Fibroblast of lung (primary cell): ENCODE measurements around the gene OGFRL1. TPM values are rescaled to one million over a fixed set of nuclear protein-coding genes. Genes with fewer than 3 reads are reported as not detected.

Experiments used
- DNase-seq, 2 donors: peaks; one replicate each; pipeline versions ENCODE4 v3.0.0 to v3.0.0-alpha.2; 2010; ENCODE audit warnings: low read depth in 2 of 2
- H2AFZ ChIP-seq: 2 replicates; pipeline ENCODE4 v1.5.1; 2012; ENCODE audit warnings: low read length, control low read depth, inconsistent platforms
- H3K27ac ChIP-seq: 2 replicates; pipeline ENCODE4 v1.5.1; 2011; ENCODE audit warnings: low read length, control low read depth; ENCODE audit not compliant: insufficient read depth
- H3K27me3 ChIP-seq: 2 replicates; pipeline ENCODE4 v1.5.1; 2011; ENCODE audit warnings: mild to moderate bottlenecking, low read length; ENCODE audit not compliant: control insufficient read depth, insufficient read depth
- H3K36me3 ChIP-seq: 2 replicates; pipeline ENCODE4 v1.5.1; 2011; ENCODE audit warnings: low read length; ENCODE audit not compliant: control insufficient read depth, insufficient read depth
- H3K4me1 ChIP-seq: 2 replicates; pipeline ENCODE4 v1.5.1; 2011; ENCODE audit warnings: low read length; ENCODE audit not compliant: control insufficient read depth, insufficient read depth; ENCODE audit errors: extremely low read depth
- H3K4me2 ChIP-seq: 2 replicates; pipeline ENCODE4 v1.5.1; 2011; ENCODE audit warnings: low read length, control low read depth; ENCODE audit not compliant: insufficient read depth; ENCODE audit errors: extremely low read depth
- H3K4me3 ChIP-seq, 4 experiments: fragments of 200-600 bp in 1 of 4; sonication (generic) in 1 of 4; replicated peaks in 1 of 4; 2 replicates each; pipeline ENCODE4 v1.5.1; 2011 to 2016; ENCODE audit warnings: low read length in 4 of 4, low read depth in 3 of 4, mild to moderate bottlenecking in 3 of 4, control low read depth in 2 of 4, inconsistent platforms in 1 of 4, mixed read lengths in 1 of 4; ENCODE audit not compliant: insufficient read depth in 1 of 4; ENCODE audit errors: control extremely low read depth in 1 of 4
- H3K79me2 ChIP-seq: 2 replicates; pipeline ENCODE4 v1.5.1; 2012; ENCODE audit warnings: mild to moderate bottlenecking, low read length, inconsistent platforms; ENCODE audit not compliant: control insufficient read depth, insufficient read depth
- H3K9ac ChIP-seq: 2 replicates; pipeline ENCODE4 v1.5.1; 2011; ENCODE audit warnings: mild to moderate bottlenecking, low read length, control low read depth; ENCODE audit not compliant: insufficient read depth
- H3K9me3 ChIP-seq: 2 replicates; pipeline ENCODE4 v1.5.1; 2012; ENCODE audit warnings: low read depth, low read length; ENCODE audit not compliant: control insufficient read depth, insufficient read depth
- H4K20me1 ChIP-seq: 2 replicates; pipeline ENCODE4 v1.5.1; 2011; ENCODE audit warnings: low read length; ENCODE audit not compliant: control insufficient read depth, insufficient read depth; ENCODE audit errors: extremely low read depth
- EZH2 ChIP-seq: IDR thresholded peaks from 2 replicates; pipeline ENCODE4 v1.5.1; 2012; ENCODE audit warnings: low read length, control low read depth, mild to moderate bottlenecking; ENCODE audit errors: missing control alignments
- polyA plus RNA-seq, 2 donors: library from polyadenylated mRNA; depleted of rRNA in 1 of 2; stranded (reverse) in 1 of 2; unstranded in 1 of 2; fragments of >200 nt; gene quantifications; 2 replicates each; pipeline ENCODE4 v1.2.1, GENCODE V29; 2011 to 2012; ENCODE audit warnings: missing spikeins in 1 of 2
- total RNA-seq: library from RNA; depleted of rRNA; stranded (reverse); fragments of >200 nt; gene quantifications from 2 replicates; pipeline ENCODE4 v1.2.1, GENCODE V29; 2014
- TF ChIP-seq, protein P1 (sequence below), 2 donors: IDR thresholded peaks in 1 of 2; conservative IDR thresholded peaks in 1 of 2; 1 replicate in 1 of 2; 2 replicates in 1 of 2; pipeline ENCODE4 v1.5.1; 2011 to 2012; ENCODE audit warnings: low read length in 2 of 2, control low read depth in 1 of 2, inconsistent platforms in 1 of 2, low read depth in 1 of 2, mild to moderate bottlenecking in 1 of 2

Gene OGFRL1
- total and polyA plus RNA-seq, 2 donors (not counting 1 experiment from before 2014, with no cell fraction given): 14.0 to 27.7 TPM

DNA sequence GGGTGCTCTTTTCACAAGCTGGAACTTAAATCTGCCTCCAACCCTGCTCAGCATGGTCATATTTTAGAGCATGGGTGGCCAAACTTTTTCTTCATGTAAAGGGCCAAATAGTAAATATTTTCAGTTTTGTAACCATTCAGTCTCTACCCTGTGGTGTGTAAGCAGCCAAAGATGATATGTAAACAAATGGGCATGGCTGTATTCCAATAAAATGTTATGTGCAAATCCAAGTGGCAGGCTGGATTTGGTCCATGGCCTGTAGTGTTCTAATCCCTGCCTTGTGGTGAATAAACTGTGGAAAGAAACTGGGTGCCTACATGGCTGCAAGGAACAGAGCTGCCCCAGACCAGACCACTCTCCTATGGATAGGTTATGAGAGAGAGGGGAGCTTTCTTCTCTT lies 32.7 kb downstream of the OGFRL1 start:
- H3K79me2 ChIP-seq: no peaks in the 10 kb centered on the region
- H3K4me3 ChIP-seq: no peak overlapping the region
- H3K27me3 ChIP-seq: no peaks in the 10 kb centered on the region
- H3K4me2 ChIP-seq: no peak overlapping the region
- H3K9ac ChIP-seq: no peak overlapping the region
- DNase-seq: peak in 1 of 2 donors; percentile 11
- no peak overlapping the region for H2AFZ ChIP-seq
- no peaks in the 10 kb centered on the region for H3K4me1 ChIP-seq
- no peaks in the 10 kb centered on the region for H4K20me1 ChIP-seq
- H3K9me3 ChIP-seq: no peaks in the 10 kb centered on the region
- no peaks in the 10 kb centered on the region for H3K36me3 ChIP-seq
- TF ChIP-seq, protein P1, sequence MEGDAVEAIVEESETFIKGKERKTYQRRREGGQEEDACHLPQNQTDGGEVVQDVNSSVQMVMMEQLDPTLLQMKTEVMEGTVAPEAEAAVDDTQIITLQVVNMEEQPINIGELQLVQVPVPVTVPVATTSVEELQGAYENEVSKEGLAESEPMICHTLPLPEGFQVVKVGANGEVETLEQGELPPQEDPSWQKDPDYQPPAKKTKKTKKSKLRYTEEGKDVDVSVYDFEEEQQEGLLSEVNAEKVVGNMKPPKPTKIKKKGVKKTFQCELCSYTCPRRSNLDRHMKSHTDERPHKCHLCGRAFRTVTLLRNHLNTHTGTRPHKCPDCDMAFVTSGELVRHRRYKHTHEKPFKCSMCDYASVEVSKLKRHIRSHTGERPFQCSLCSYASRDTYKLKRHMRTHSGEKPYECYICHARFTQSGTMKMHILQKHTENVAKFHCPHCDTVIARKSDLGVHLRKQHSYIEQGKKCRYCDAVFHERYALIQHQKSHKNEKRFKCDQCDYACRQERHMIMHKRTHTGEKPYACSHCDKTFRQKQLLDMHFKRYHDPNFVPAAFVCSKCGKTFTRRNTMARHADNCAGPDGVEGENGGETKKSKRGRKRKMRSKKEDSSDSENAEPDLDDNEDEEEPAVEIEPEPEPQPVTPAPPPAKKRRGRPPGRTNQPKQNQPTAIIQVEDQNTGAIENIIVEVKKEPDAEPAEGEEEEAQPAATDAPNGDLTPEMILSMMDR (conservative IDR thresholded peaks at IDR 0.05 in 1 of 2, IDR thresholded peaks at IDR 0.05 in 1 of 2; ENCODE audit: low read depth in 1 of 2, low read length in 2 of 2): no peak
- TF ChIP-seq EZH2: no peak
- no peak overlapping the region for H3K27ac ChIP-seq

DNA sequence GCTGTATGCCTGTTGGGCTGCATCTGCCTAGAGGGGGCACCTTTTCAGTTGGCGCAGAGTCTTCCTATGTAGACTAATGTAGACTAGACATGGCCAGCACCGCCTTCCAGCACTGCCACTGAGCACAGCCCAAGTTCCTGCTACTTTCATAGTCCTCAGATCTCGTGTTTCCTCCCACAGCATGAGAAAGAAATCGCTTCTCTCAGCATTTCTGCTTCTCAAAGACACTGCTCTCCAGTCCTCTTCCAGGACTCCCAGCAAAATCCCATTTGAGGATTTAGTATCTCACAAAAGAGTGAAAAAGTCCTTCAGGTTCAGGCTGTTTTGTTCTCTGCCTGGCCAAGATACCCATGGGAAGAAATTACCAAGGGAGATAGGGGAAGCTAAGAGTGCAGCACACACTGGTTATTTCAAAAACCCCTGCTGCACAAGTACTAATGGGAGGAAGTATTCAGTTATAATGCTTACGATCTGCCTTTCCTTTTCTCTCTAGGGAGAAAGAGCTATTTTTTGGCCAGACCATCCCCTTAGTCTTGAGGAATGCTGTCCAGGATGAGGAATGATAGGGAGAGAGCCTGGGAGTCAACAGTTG lies 35.7 kb downstream of the OGFRL1 start:
- no peaks in the 10 kb centered on the region for H3K79me2 ChIP-seq
- no peak overlapping the region for H3K4me2 ChIP-seq
- TF ChIP-seq EZH2: no peak
- TF ChIP-seq, protein P1 (conservative IDR thresholded peaks at IDR 0.05 in 1 of 2, IDR thresholded peaks at IDR 0.05 in 1 of 2; ENCODE audit: low read depth in 1 of 2, low read length in 2 of 2): no peak
- H4K20me1 ChIP-seq: no peaks in the 10 kb centered on the region
- no peak overlapping the region for H3K9ac ChIP-seq
- no peak overlapping the region for H3K4me3 ChIP-seq
- DNase-seq: no peak
- no peaks in the 10 kb centered on the region for H3K27me3 ChIP-seq
- no peaks in the 10 kb centered on the region for H3K9me3 ChIP-seq
- no peak overlapping the region for H3K27ac ChIP-seq
- H3K36me3 ChIP-seq: no peaks in the 10 kb centered on the region
- no peak overlapping the region for H2AFZ ChIP-seq
- no peaks in the 10 kb centered on the region for H3K4me1 ChIP-seq

DNA sequence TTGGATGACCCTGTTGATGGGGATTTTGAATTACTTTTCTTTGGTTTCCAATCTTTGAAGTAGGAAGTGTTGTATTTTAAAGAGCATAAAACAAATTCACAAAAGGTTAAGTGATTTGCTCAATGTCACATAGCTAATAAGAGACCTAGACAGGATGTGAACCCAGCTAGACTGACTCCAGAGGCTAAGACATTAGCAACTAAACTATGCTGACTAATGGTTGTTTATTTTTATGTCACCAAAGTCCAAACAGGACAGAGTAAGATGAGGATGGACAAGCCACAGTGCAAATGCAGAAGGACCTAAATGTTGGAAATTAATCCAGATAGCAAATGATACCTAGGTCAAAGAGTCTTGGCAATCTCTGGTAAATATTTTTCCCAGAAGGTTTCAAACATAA lies 38.0 kb downstream of the OGFRL1 start:
- TF ChIP-seq EZH2: no peak
- TF ChIP-seq, protein P1 (conservative IDR thresholded peaks at IDR 0.05 in 1 of 2, IDR thresholded peaks at IDR 0.05 in 1 of 2; ENCODE audit: low read depth in 1 of 2, low read length in 2 of 2): no peak
- no peaks in the 10 kb centered on the region for H3K27me3 ChIP-seq
- H3K9me3 ChIP-seq: no peaks in the 10 kb centered on the region
- H3K9ac ChIP-seq: no peak overlapping the region
- no peak overlapping the region for H2AFZ ChIP-seq
- H3K27ac ChIP-seq: no peak overlapping the region
- no peaks in the 10 kb centered on the region for H3K36me3 ChIP-seq
- no peaks in the 10 kb centered on the region for H4K20me1 ChIP-seq
- no peaks in the 10 kb centered on the region for H3K4me1 ChIP-seq
- H3K4me3 ChIP-seq: no peak overlapping the region
- DNase-seq: no peak
- H3K4me2 ChIP-seq: no peak overlapping the region
- no peaks in the 10 kb centered on the region for H3K79me2 ChIP-seq
